Tibial artery (tissue), 4 donors: Measurements from ENCODE around the gene CCNH.
A peak's percentile ranks its signal among the peaks of the same experiment; 100 is the strongest.

Experiments
- DNase-seq, 2 donors: peaks; one replicate each; pipeline ENCODE4 v3.0.0-alpha.2; 2019
- H3K27ac ChIP-seq, 2 donors: fragments of 200-600 bp; sonication (generic) in 1 of 2; 1 replicate in 1 of 2; 2 replicates in 1 of 2; pipeline ENCODE4 v1.5.1; 2018 to 2019; ENCODE audit warnings: mild to moderate bottlenecking in 1 of 2
- H3K27me3 ChIP-seq, 2 donors: fragments of 200-600 bp; sonication (generic) in 1 of 2; one replicate each; pipeline versions ENCODE4 v1.5.1 to v1.6.0; 2016 to 2019
- H3K36me3 ChIP-seq, 3 donors: fragments of 200-600 bp; sonication (generic) in 2 of 3; one replicate each; pipeline ENCODE4 v1.5.1; 2016 to 2019; ENCODE audit warnings: mild to moderate bottlenecking in 2 of 3
- H3K4me1 ChIP-seq, 4 donors: fragments of 200-600 bp; sonication (generic) in 2 of 4; 1 replicate in 3 of 4; 2 replicates in 1 of 4; pipeline ENCODE4 v1.5.1; 2016 to 2019
- H3K4me3 ChIP-seq, 2 donors: fragments of 200-600 bp; sonication (generic) in 1 of 2; 1 replicate in 1 of 2; 2 replicates in 1 of 2; pipeline ENCODE4 v1.5.1; 2018 to 2019; ENCODE audit warnings: mild to moderate bottlenecking in 2 of 2
- H3K9me3 ChIP-seq, 3 donors: fragments of 200-600 bp; sonication (generic) in 1 of 3; one replicate each; pipeline ENCODE4 v1.5.1; 2016 to 2019
- intact Hi-C: fragments of 100-400 bp; cut with DNase I; formaldehyde crosslinking; loops from one replicate; pipeline ENCODE4 v1.15.0; 2023; ENCODE audit warnings: low total_unique reads
- TF ChIP-seq, protein P1 (sequence below), 2 experiments: fragments of 200-600 bp in 1 of 2; fragments of 450-650 bp in 1 of 2; IDR thresholded peaks; one replicate each; pipeline ENCODE4 v1.5.1; 2017 to 2019; ENCODE audit warnings: antibody characterized with exemption in 2 of 2, mild to moderate bottlenecking in 1 of 2, moderate library complexity in 1 of 2

CCNH gene

DNA sequence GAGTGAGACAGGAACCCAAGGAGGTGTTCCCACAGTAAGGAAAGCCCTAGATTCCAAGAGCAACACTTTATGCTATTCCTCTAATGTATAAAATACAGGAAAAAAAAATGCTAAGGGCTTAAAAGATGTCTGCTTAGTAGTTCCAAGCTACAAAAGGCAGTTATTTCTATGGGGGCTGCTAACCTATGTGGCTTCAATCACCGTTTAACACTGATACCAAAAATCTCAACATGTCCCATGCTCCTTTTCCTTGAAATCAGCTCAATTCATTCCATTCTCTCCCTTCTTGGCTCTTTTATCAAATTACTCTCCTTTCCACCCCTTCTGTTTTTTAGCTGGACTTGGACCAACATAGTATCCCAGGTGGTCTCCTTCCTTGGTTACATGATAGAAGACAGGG, 20.6 kb downstream of the CCNH start:
- Histone ChIP-seq H3K36me3 (peaks cover 33 to 89% (median 75%) of the 10 kb centered on the region in 3 donors), H3K27me3 (no peaks in the 10 kb centered on the region), H3K9me3 (no peaks in the 10 kb centered on the region), H3K4me1 (peaks cover 0 to 60% (median 19%) of the 10 kb centered on the region in 4 donors), H3K4me3 (no peak overlapping the region), H3K27ac (peak overlapping the region; percentile 3 to 58)
- TF ChIP-seq, protein P1, sequence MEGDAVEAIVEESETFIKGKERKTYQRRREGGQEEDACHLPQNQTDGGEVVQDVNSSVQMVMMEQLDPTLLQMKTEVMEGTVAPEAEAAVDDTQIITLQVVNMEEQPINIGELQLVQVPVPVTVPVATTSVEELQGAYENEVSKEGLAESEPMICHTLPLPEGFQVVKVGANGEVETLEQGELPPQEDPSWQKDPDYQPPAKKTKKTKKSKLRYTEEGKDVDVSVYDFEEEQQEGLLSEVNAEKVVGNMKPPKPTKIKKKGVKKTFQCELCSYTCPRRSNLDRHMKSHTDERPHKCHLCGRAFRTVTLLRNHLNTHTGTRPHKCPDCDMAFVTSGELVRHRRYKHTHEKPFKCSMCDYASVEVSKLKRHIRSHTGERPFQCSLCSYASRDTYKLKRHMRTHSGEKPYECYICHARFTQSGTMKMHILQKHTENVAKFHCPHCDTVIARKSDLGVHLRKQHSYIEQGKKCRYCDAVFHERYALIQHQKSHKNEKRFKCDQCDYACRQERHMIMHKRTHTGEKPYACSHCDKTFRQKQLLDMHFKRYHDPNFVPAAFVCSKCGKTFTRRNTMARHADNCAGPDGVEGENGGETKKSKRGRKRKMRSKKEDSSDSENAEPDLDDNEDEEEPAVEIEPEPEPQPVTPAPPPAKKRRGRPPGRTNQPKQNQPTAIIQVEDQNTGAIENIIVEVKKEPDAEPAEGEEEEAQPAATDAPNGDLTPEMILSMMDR (IDR thresholded peaks at IDR 0.05), result no peak
- intact Hi-C loops, result no loop called here
- DNase-seq, result no peak

GRCh38 chr5:87390576-87391199, 22.0 kb downstream of the CCNH start:
- intact Hi-C loops, result no loop called here
- DNase-seq, result no peak
- Histone ChIP-seq H3K4me3 (no peak overlapping the region), H3K36me3 (peaks cover 28 to 78% (median 66%) of the 10 kb centered on the region in 3 donors), H3K4me1 (peaks cover 0 to 60% (median 19%) of the 10 kb centered on the region in 4 donors), H3K9me3 (no peaks in the 10 kb centered on the region), H3K27me3 (no peaks in the 10 kb centered on the region), H3K27ac (no peak overlapping the region)
- TF ChIP-seq, protein P1 (IDR thresholded peaks at IDR 0.05), result no peak

GRCh38 chr5:87390075-87390474, 22.7 kb downstream of the CCNH start:
- no peak for DNase-seq
- Histone ChIP-seq H3K27me3 (no peaks in the 10 kb centered on the region), H3K9me3 (no peaks in the 10 kb centered on the region), H3K36me3 (peaks cover 28 to 72% (median 60%) of the 10 kb centered on the region in 3 donors), H3K4me1 (peaks cover 0 to 60% (median 19%) of the 10 kb centered on the region in 4 donors), H3K27ac (no peak overlapping the region), H3K4me3 (no peak overlapping the region)
- intact Hi-C loops, result no loop called here
- TF ChIP-seq, protein P1 (IDR thresholded peaks at IDR 0.05), result no peak

GRCh38 chr5:87389296-87390034, 23.3 kb downstream of the CCNH start:
- Histone ChIP-seq H3K36me3 (peaks cover 28 to 66% (median 54%) of the 10 kb centered on the region in 3 donors), H3K9me3 (no peaks in the 10 kb centered on the region), H3K4me3 (no peak overlapping the region), H3K27me3 (no peaks in the 10 kb centered on the region), H3K4me1 (peaks cover 0 to 56% (median 18%) of the 10 kb centered on the region in 4 donors), H3K27ac (no peak overlapping the region)
- no peak for DNase-seq
- TF ChIP-seq, protein P1 (IDR thresholded peaks at IDR 0.05), result no peak
- intact Hi-C loops, result no loop called here

GRCh38 chr5:87388129-87388528, 24.6 kb downstream of the CCNH start:
- no peak overlapping the region for H3K27ac ChIP-seq
- TF ChIP-seq, protein P1 (IDR thresholded peaks at IDR 0.05), result no peak
- H3K27me3 ChIP-seq, result no peaks in the 10 kb centered on the region
- no peaks in the 10 kb centered on the region for H3K9me3 ChIP-seq
- H3K4me3 ChIP-seq, result no peak overlapping the region
- H3K4me1 ChIP-seq, result peaks cover 0 to 48% (median 9%) of the 10 kb centered on the region in 4 donors
- intact Hi-C loops, result no loop called here
- DNase-seq, result no peak
- H3K36me3 ChIP-seq, result peaks cover 28 to 55% (median 50%) of the 10 kb centered on the region in 3 donors
